Fibroblast of lung (primary cell): ENCODE measurements around the gene SRCIN1.

Experiments used
- EZH2 ChIP-seq: IDR thresholded peaks from 2 replicates; pipeline ENCODE4 v1.5.1; 2012; ENCODE audit warnings: low read length, control low read depth, mild to moderate bottlenecking; ENCODE audit errors: missing control alignments
- TF ChIP-seq, protein P1 (sequence below), 2 donors: IDR thresholded peaks in 1 of 2; conservative IDR thresholded peaks in 1 of 2; 1 replicate in 1 of 2; 2 replicates in 1 of 2; pipeline ENCODE4 v1.5.1; 2011 to 2012; ENCODE audit warnings: low read length in 2 of 2, control low read depth in 1 of 2, inconsistent platforms in 1 of 2, low read depth in 1 of 2, mild to moderate bottlenecking in 1 of 2

DNA sequence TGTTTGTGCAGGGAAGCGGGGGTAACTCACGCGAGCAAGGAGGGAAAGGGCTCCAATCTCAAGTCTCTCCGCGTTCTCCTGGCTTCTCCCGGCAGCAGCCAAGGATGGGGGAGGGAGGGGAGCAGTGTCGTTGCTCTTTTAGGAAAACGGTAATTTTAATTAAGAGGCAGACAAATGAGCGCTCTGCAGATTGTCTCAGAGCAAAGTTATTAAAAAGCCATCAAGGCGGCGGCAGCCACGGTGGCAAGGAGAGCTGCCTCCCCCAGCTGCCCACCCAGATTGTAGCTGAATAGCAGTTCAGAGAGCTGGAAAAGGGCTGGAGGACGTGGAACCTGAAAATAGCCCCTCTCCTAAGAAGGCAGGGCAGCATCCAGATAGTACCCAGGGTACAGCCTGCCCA, 11.6 kb downstream of the SRCIN1 start:
- TF ChIP-seq, protein P1, sequence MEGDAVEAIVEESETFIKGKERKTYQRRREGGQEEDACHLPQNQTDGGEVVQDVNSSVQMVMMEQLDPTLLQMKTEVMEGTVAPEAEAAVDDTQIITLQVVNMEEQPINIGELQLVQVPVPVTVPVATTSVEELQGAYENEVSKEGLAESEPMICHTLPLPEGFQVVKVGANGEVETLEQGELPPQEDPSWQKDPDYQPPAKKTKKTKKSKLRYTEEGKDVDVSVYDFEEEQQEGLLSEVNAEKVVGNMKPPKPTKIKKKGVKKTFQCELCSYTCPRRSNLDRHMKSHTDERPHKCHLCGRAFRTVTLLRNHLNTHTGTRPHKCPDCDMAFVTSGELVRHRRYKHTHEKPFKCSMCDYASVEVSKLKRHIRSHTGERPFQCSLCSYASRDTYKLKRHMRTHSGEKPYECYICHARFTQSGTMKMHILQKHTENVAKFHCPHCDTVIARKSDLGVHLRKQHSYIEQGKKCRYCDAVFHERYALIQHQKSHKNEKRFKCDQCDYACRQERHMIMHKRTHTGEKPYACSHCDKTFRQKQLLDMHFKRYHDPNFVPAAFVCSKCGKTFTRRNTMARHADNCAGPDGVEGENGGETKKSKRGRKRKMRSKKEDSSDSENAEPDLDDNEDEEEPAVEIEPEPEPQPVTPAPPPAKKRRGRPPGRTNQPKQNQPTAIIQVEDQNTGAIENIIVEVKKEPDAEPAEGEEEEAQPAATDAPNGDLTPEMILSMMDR (conservative IDR thresholded peaks at IDR 0.05 in 1 of 2, IDR thresholded peaks at IDR 0.05 in 1 of 2; ENCODE audit: low read depth in 1 of 2, low read length in 2 of 2) = no peak
- no peak for TF ChIP-seq EZH2
